ENCODE measurements around the gene CKAP5.

- TF ChIP-seq EZH2 (IDR thresholded peaks at IDR 0.05; ENCODE audit: low read depth, unreplicated experiment) = no peak
- TF ChIP-seq CTCF (conservative IDR thresholded peaks at IDR 0.05; ENCODE audit: low read depth in 2 of 2) = no peak
- no peak for TF ChIP-seq EZH2phosphoT487 (IDR thresholded peaks at IDR 0.05; ENCODE audit: unreplicated experiment)
- no peak for TF ChIP-seq CREB1 (CRISPR knock-in tag; IDR thresholded peaks at IDR 0.05; ENCODE audit: low read depth)
Measured at GRCh38 chr11:46801694-46802470, 44.2 kb downstream of the CKAP5 start.

Data from GM23338 (cell line).